Measurements from ENCODE around the gene EML2.

GRCh38 chr19:45591638-45592005 is 47.6 kb downstream of the EML2 start:
- TF ChIP-seq, protein P1, sequence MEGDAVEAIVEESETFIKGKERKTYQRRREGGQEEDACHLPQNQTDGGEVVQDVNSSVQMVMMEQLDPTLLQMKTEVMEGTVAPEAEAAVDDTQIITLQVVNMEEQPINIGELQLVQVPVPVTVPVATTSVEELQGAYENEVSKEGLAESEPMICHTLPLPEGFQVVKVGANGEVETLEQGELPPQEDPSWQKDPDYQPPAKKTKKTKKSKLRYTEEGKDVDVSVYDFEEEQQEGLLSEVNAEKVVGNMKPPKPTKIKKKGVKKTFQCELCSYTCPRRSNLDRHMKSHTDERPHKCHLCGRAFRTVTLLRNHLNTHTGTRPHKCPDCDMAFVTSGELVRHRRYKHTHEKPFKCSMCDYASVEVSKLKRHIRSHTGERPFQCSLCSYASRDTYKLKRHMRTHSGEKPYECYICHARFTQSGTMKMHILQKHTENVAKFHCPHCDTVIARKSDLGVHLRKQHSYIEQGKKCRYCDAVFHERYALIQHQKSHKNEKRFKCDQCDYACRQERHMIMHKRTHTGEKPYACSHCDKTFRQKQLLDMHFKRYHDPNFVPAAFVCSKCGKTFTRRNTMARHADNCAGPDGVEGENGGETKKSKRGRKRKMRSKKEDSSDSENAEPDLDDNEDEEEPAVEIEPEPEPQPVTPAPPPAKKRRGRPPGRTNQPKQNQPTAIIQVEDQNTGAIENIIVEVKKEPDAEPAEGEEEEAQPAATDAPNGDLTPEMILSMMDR (IDR thresholded peaks at IDR 0.05; ENCODE audit: low read depth, low read length, poor library complexity, severe bottlenecking): no peak
- TF ChIP-seq EZH2phosphoT487 (IDR thresholded peaks at IDR 0.05; ENCODE audit: borderline replicate concordance, low read length): no peak
